ENCODE data around the gene MTMR2. TPM values are rescaled to one million over a fixed set of nuclear protein-coding genes. Genes with fewer than 3 reads are reported as not detected.

Gene MTMR2
- polyA plus RNA-seq, 1 of the 3 experiments (the other 2 are of a cell fraction): 8.6 TPM

- Histone ChIP-seq H3K9ac (no peak overlapping the region), H3K79me2 (ENCODE audit: insufficient read depth) (no peaks in the 10 kb centered on the region), H3K36me3 (replicated peaks in 1 of 2; ENCODE audit: control insufficient read depth in 1 of 2, insufficient read depth in 2 of 2, low read length in 1 of 2) (peaks cover 80 to 92% of the 10 kb centered on the region in 2 experiments), H3K9me3 (no peaks in the 10 kb centered on the region), H3K4me2 (no peak overlapping the region), H3K27me3 (ENCODE audit: insufficient read depth) (no peaks in the 10 kb centered on the region), H3K9me2 (no peaks in the 10 kb centered on the region), H3K4me1 (ENCODE audit: control insufficient read depth in 1 of 2, insufficient read depth in 2 of 2, low read depth in 1 of 2, low read length in 1 of 2) (peaks cover 2 to 4% of the 10 kb centered on the region in 2 experiments; a peak in 2 of 4 replicates), H2AFZ (ENCODE audit: low read depth) (no peak overlapping the region), H3K4me3 (ENCODE audit: low read depth in 2 of 2, low read length in 1 of 2) (no peak overlapping the region), H3K27ac (ENCODE audit: low read depth in 2 of 2, low read length in 1 of 2) (peak overlapping the region; percentile 43 to 61), H4K20me1 (ENCODE audit: insufficient read depth) (no peaks in the 10 kb centered on the region), H3F3A (replicated peaks; ENCODE audit: insufficient read depth) (peaks cover 22% of the 10 kb centered on the region)
- DNase-seq: peak; percentile 55
- CTCF ChIA-PET: interaction anchor here (0.6 to 3.4 kb wide), 33 partner anchors 9 to 868 kb away, joined by 3 to 33 read pairs (median 4); partner anchors contain the start of genes CCDC82, CEP57 and MAML2
- 9% methylated on average over 3 of the region's 3 CpGs for WGBS (ENCODE audit: low lambda C conversion rate)
- TF ChIP-seq MAX (IDR thresholded peaks at IDR 0.05; ENCODE audit: low read depth) (no peak), RXRA (IDR thresholded peaks at IDR 0.05; ENCODE audit: borderline replicate concordance, low read depth) (no peak), RCOR1 (IDR thresholded peaks at IDR 0.05; ENCODE audit: low read length) (no peak), RAD21 (IDR thresholded peaks at IDR 0.05; ENCODE audit: low read length) (peak; percentile 89), ELF1 (IDR thresholded peaks at IDR 0.05) (no peak), SMC3 (IDR thresholded peaks at IDR 0.05; ENCODE audit: low read depth, low read length) (peak; percentile 76), ZBTB33 (IDR thresholded peaks at IDR 0.05; ENCODE audit: borderline replicate concordance, low read depth) (no peak), TCF12 (IDR thresholded peaks at IDR 0.05) (0 out of 2 replicates have a peak, but pooled peaks have one; percentile 24), GATA2 (CRISPR knock-in tag; IDR thresholded peaks at IDR 0.05) (no peak), CTCF (IDR thresholded peaks at IDR 0.05) (peak; percentile 95), PBX3 (IDR thresholded peaks at IDR 0.05) (no peak), TEAD4 (IDR thresholded peaks at IDR 0.05; ENCODE audit: borderline replicate concordance, insufficient read depth) (no peak), NRF1 (IDR thresholded peaks at IDR 0.05; ENCODE audit: low read depth, low read length) (no peak), USF2 (IDR thresholded peaks at IDR 0.05; ENCODE audit: borderline replicate concordance, low read depth, low read length) (no peak), NFIC (IDR thresholded peaks at IDR 0.05; ENCODE audit: borderline replicate concordance) (0 out of 2 replicates have a peak, but pooled peaks have one; percentile 12), YY1 (IDR thresholded peaks at IDR 0.05; ENCODE audit: low read depth) (no peak), CHD2 (IDR thresholded peaks at IDR 0.05; ENCODE audit: low read length, partially characterized antibody) (peak; percentile 49)
- POLR2A ChIA-PET: interaction anchor here (1.1 kb wide), 1 partner anchor 554 kb away, joined by 3 read pairs; the partner anchor contains the start of gene CCDC82
Observed at GRCh38 chr11:95835768-95836488, 88.0 kb downstream of the MTMR2 start.
